Measurements from ENCODE around the gene MPDU1.

DNA sequence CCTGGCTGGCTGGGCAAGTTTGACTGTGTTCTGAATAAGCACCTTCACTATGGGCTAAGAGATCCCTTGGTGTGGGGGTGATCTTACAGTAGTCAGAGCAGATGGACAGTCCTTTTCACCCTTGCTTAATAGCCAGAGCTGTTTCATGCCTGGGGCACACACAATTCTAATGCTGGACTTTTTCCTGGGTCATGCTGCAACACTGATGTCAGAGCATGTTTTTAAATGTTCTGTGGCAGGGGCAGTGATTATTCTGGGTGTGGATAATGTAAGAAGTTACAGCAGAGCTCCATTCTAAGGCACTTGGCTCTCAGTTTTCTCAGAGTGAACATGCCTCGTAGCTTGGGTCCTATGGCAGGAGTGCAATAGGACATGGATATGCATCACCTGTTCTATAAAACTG is 8.2 kb upstream of the MPDU1 start:
- TF ChIP-seq TAF1 (IDR thresholded peaks at IDR 0.05; ENCODE audit: low read depth) (no peak), EP300 (IDR thresholded peaks at IDR 0.05; ENCODE audit: borderline replicate concordance) (no peak)
